Endothelial cell of umbilical vein (primary cell): ENCODE data around the gene ADAMTS6. TPM values are rescaled to one million over a fixed set of nuclear protein-coding genes. Genes with fewer than 3 reads are reported as not detected.

Source experiments
- BruUV-seq: library from RNA; stranded (reverse); fragments of 400-500 nt; replicated peaks from 2 replicates; lab custom pipeline; 2021; lab: Mats Ljungman, UMichigan
- CTCF ChIA-PET: fragments of 300-600, 350-600 bp; sonication (Branson Sonifier 250); formaldehyde crosslinking; loops from one replicate; lab custom pipeline; 2021; ENCODE audit warnings: antibody characterized with exemption, inconsistent platforms; lab: Charles Lee
- POLR2A ChIA-PET: fragments of 300-600, 350-600 bp; sonication (Branson Sonifier 250); formaldehyde crosslinking; loops from one replicate; lab custom pipeline; 2021; ENCODE audit warnings: antibody characterized with exemption, inconsistent platforms; lab: Charles Lee
- DNase-seq: peaks from one replicate; pipeline ENCODE4 v3.0.0-alpha.2; 2011; ENCODE audit warnings: low read depth, low spot score
- FAIRE-seq: peaks from 2 replicates; lab custom pipeline; 2011; peaks lifted over from hg19 to GRCh38; lab: Jason Lieb, UNC
- H2AFZ ChIP-seq: 2 replicates; pipeline ENCODE4 v1.6.0; 2012; ENCODE audit warnings: low read depth, low read length, control low read depth, inconsistent platforms
- H3K27ac ChIP-seq: 2 replicates; pipeline ENCODE4 v1.5.1; 2011; ENCODE audit warnings: low read depth, mild to moderate bottlenecking, control low read depth, low read length, moderate library complexity; ENCODE audit not compliant: insufficient read depth
- H3K27me3 ChIP-seq, 2 experiments: 2 replicates each; pipeline versions ENCODE4 v1.6.0 to v1.6.1; 2011; ENCODE audit warnings: low read length in 2 of 2, mixed read lengths in 1 of 2; ENCODE audit not compliant: control insufficient read depth in 2 of 2, insufficient read depth in 2 of 2
- H3K36me3 ChIP-seq, 2 experiments: 2 replicates in 1 of 2; 3 replicates in 1 of 2; pipeline ENCODE4 v1.5.1; 2011; ENCODE audit warnings: low read length in 2 of 2, mild to moderate bottlenecking in 1 of 2, moderate library complexity in 1 of 2; ENCODE audit not compliant: control insufficient read depth in 2 of 2, insufficient read depth in 2 of 2; ENCODE audit errors: extremely low read depth in 1 of 2
- H3K4me1 ChIP-seq: 3 replicates; pipeline ENCODE4 v1.5.1; 2011; ENCODE audit warnings: mild to moderate bottlenecking, low read length; ENCODE audit not compliant: control insufficient read depth, insufficient read depth; ENCODE audit errors: extremely low read depth
- H3K4me2 ChIP-seq: 2 replicates; pipeline ENCODE4 v1.6.1; 2011; ENCODE audit warnings: low read length, control low read depth, mixed read lengths; ENCODE audit not compliant: insufficient read depth
- H3K4me3 ChIP-seq, 3 experiments: fragments of 200-600 bp in 1 of 3; sonication (generic), shearing (Covaris generic) in 1 of 3; replicated peaks in 1 of 3; 2 replicates each; pipeline ENCODE4 v1.5.1; 2011 to 2016; ENCODE audit warnings: control low read depth in 3 of 3, low read length in 3 of 3, mild to moderate bottlenecking in 2 of 3, inconsistent platforms in 1 of 3, low read depth in 1 of 3, moderate library complexity in 1 of 3; ENCODE audit not compliant: insufficient read depth in 1 of 3
- H3K79me2 ChIP-seq: 2 replicates; pipeline ENCODE4 v1.6.0; 2012; ENCODE audit warnings: low read length, inconsistent platforms; ENCODE audit not compliant: control insufficient read depth, insufficient read depth
- H3K9ac ChIP-seq: replicated peaks from 2 replicates; pipeline ENCODE3; 2011; ENCODE audit warnings: low read length, control low read depth; ENCODE audit not compliant: insufficient read depth; ENCODE audit errors: extremely low read depth
- H3K9me1 ChIP-seq: replicated peaks from 3 replicates; pipeline ENCODE4 v1.6.0; 2011; ENCODE audit warnings: mild to moderate bottlenecking, low read length; ENCODE audit not compliant: control insufficient read depth, insufficient read depth; ENCODE audit errors: extremely low read depth
- H3K9me3 ChIP-seq: replicated peaks from 2 replicates; pipeline ENCODE4 v1.5.1; 2012; ENCODE audit warnings: low read length, inconsistent platforms; ENCODE audit not compliant: control insufficient read depth, insufficient read depth
- H4K20me1 ChIP-seq: replicated peaks from 2 replicates; pipeline ENCODE3; 2011; ENCODE audit warnings: mild to moderate bottlenecking, low read length; ENCODE audit not compliant: control insufficient read depth, insufficient read depth; ENCODE audit errors: extremely low read depth
- CTCF ChIP-seq, 2 donors: IDR thresholded peaks; 1 replicate in 1 of 2; 2 replicates in 1 of 2; pipeline ENCODE4 v1.5.1; 2011; ENCODE audit warnings: low read length in 2 of 2, mild to moderate bottlenecking in 2 of 2, moderate library complexity in 2 of 2, control low read depth in 1 of 2, inconsistent platforms in 1 of 2, low read depth in 1 of 2; ENCODE audit not compliant: insufficient read depth in 1 of 2; ENCODE audit errors: extremely low read depth in 1 of 2
- EZH2 ChIP-seq: IDR thresholded peaks from 2 replicates; pipeline ENCODE4 v1.6.1; 2012; ENCODE audit warnings: borderline replicate concordance, low read depth, mild to moderate bottlenecking, moderate library complexity, low read length, inconsistent platforms; ENCODE audit not compliant: severe bottlenecking
- FOS ChIP-seq: IDR thresholded peaks from 2 replicates; pipeline ENCODE4 v1.6.1; 2011; ENCODE audit warnings: mild to moderate bottlenecking, low read length, moderate library complexity, borderline replicate concordance; ENCODE audit not compliant: insufficient read depth
- GATA2 ChIP-seq: IDR thresholded peaks from 2 replicates; pipeline ENCODE4 v1.7.0; 2011; ENCODE audit warnings: low read depth, mild to moderate bottlenecking, moderate library complexity, mixed read lengths, low read length; ENCODE audit not compliant: insufficient read length, insufficient read depth
- JUN ChIP-seq: IDR thresholded peaks from 2 replicates; pipeline ENCODE4 v1.6.1; 2011; ENCODE audit warnings: borderline replicate concordance, low read depth; ENCODE audit not compliant: insufficient read length, insufficient read depth
- MAX ChIP-seq: IDR thresholded peaks from 2 replicates; pipeline ENCODE4 v1.6.1; 2011; ENCODE audit not compliant: insufficient read depth, insufficient read length
- MYC ChIP-seq: IDR thresholded peaks from one replicate; pipeline ENCODE4 v1.6.1; 2011; ENCODE audit warnings: mild to moderate bottlenecking, low read depth, low read length
- POLR2A ChIP-seq: IDR thresholded peaks from 2 replicates; pipeline ENCODE4 v1.6.1; 2012; ENCODE audit warnings: low read depth, mild to moderate bottlenecking, control low read depth, low read length
- POLR2AphosphoS5 ChIP-seq: IDR thresholded peaks from 2 replicates; pipeline ENCODE4 v1.6.1; 2012; ENCODE audit warnings: low read depth, mild to moderate bottlenecking, control low read depth, low read length, moderate library complexity; ENCODE audit not compliant: insufficient read depth
- dilution Hi-C: fragments of 300-500 bp; cut with MboI; formaldehyde crosslinking; loops from one replicate; pipeline ENCODE4 v1.15.0; 2019; ENCODE audit warnings: low sequenced_read_pairs; ENCODE audit not compliant: extremely low pct_ligation_motif_present
- intact Hi-C: fragments of 100-400 bp; cut with micrococcal nuclease; formaldehyde crosslinking; loops from one replicate; pipeline ENCODE4 v1.10.0; 2022
- polyA plus RNA-seq, 4 experiments: library from polyadenylated mRNA; depleted of rRNA in 3 of 4; stranded (reverse) in 3 of 4; unstranded in 1 of 4; fragments of >200 nt; gene quantifications; 2 replicates each; pipeline versions ENCODE4 v1.2.1 to v1.2.3, GENCODE V29; 2011 to 2012; ENCODE audit warnings: missing spikeins in 1 of 4
- total RNA-seq: library from RNA; stranded (reverse); gene quantifications from 2 replicates; pipeline ENCODE4 v1.2.3, GENCODE V29; 2021

The ADAMTS6 gene
- total and polyA plus RNA-seq, 2 donors (not counting 3 experiments of a cell fraction or from before 2014, with no cell fraction given) = 20.4 to 43.4 TPM

- Histone ChIP-seq H3K36me3 (peaks cover 0 to 2% of the 10 kb centered on the region in 2 experiments), H3K4me1 (peaks cover 7% of the 10 kb centered on the region), H3K9me1 (no peaks in the 10 kb centered on the region), H3K79me2 (peaks cover 2% of the 10 kb centered on the region), H3K4me2 (no peak overlapping the region), H3K9me3 (no peaks in the 10 kb centered on the region), H3K27ac (peak overlapping the region; percentile 12), H3K9ac (no peak overlapping the region), H2AFZ (no peak overlapping the region), H3K27me3 (no peaks in the 10 kb centered on the region), H3K4me3 (no peak overlapping the region), H4K20me1 (no peaks in the 10 kb centered on the region)
- CTCF ChIA-PET = interaction anchor here (1.3 to 1.4 kb wide), 2 partner anchors 86 to 88 kb away, joined by 3 to 4 read pairs; partner anchors contain the start of gene ADAMTS6
- dilution Hi-C loops = no loop called here
- TF ChIP-seq CTCF (IDR thresholded peaks at IDR 0.05; ENCODE audit: extremely low read depth in 1 of 2, insufficient read depth in 1 of 2, low read depth in 1 of 2, low read length in 2 of 2) (no peak), MYC (no peak), JUN (no peak)
- FAIRE-seq (peak; percentile 46), DNase-seq (peak; percentile 73)
- BruUV-seq = no TSS peak
- POLR2A ChIA-PET = no interaction called here
- intact Hi-C loops = no loop called here
Measured at GRCh38 chr5:65395526-65396155, 86.1 kb downstream of the ADAMTS6 start.

GRCh38 chr5:65394087-65394486 lies 87.6 kb downstream of the ADAMTS6 start:
- H2AFZ ChIP-seq = no peak overlapping the region
- BruUV-seq = no TSS peak
- H3K4me3 ChIP-seq = no peak overlapping the region
- H3K4me1 ChIP-seq = peaks cover 7% of the 10 kb centered on the region
- DNase-seq (peak; percentile 17), FAIRE-seq (no peak)
- no peaks in the 10 kb centered on the region for H3K27me3 ChIP-seq
- no peaks in the 10 kb centered on the region for H3K9me3 ChIP-seq
- H4K20me1 ChIP-seq = no peaks in the 10 kb centered on the region
- peaks cover 0 to 2% of the 10 kb centered on the region in 2 experiments for H3K36me3 ChIP-seq
- H3K79me2 ChIP-seq = peaks cover 2% of the 10 kb centered on the region
- ChIA-PET CTCF (interaction anchor here (0.8 kb wide), 1 partner anchor 107 kb away, joined by 4 read pairs; no protein-coding TSS in a partner anchor), POLR2A (no interaction called here)
- no peak for TF ChIP-seq GATA2
- TF ChIP-seq MYC = no peak
- TF ChIP-seq CTCF (IDR thresholded peaks at IDR 0.05; ENCODE audit: extremely low read depth in 1 of 2, insufficient read depth in 1 of 2, low read depth in 1 of 2, low read length in 2 of 2) = no peak
- no peak for TF ChIP-seq POLR2A
- TF ChIP-seq POLR2AphosphoS5 = no peak
- TF ChIP-seq JUN = no peak
- TF ChIP-seq MAX = no peak
- no peak for TF ChIP-seq FOS
- TF ChIP-seq EZH2 = no peak
- intact Hi-C loops (no loop called here), dilution Hi-C loops (no loop called here)
- no peaks in the 10 kb centered on the region for H3K9me1 ChIP-seq
- no peak overlapping the region for H3K4me2 ChIP-seq
- no peak overlapping the region for H3K9ac ChIP-seq
- H3K27ac ChIP-seq = no peak overlapping the region
